B cell (primary cell): ENCODE data around the gene MT1B. TPM values are rescaled to one million over a fixed set of nuclear protein-coding genes. Genes with fewer than 3 reads are reported as not detected.

ENCODE experiments used
- ATAC-seq: fragments of 200-7000 bp; cut with Tn5 transposase; one replicate; pipeline ENCODE4 v1.10.0; 2021; ENCODE audit warnings: low read depth, mild to moderate bottlenecking, moderate number of reproducible peaks, moderate library complexity
- CTCF ChIA-PET: fragments of 350-600 bp; sonication (Branson Sonifier 250); formaldehyde crosslinking; loops from one replicate; lab custom pipeline; 2021; ENCODE audit warnings: antibody characterized with exemption, inconsistent platforms; lab: Charles Lee
- POLR2A ChIA-PET: fragments of 350-600 bp; sonication (Branson Sonifier 250); formaldehyde crosslinking; loops from one replicate; lab custom pipeline; 2021; ENCODE audit warnings: antibody characterized with exemption; lab: Charles Lee
- DNase-seq: peaks from one replicate; pipeline ENCODE4 v3.0.0; 2013
- H2AFZ ChIP-seq: 2 replicates; pipeline ENCODE4 v1.6.1; 2012; ENCODE audit warnings: mild to moderate bottlenecking, low read depth, low read length; ENCODE audit not compliant: insufficient read depth, poor library complexity, severe bottlenecking
- H3K27ac ChIP-seq, 2 donors: 1 replicate in 1 of 2; 2 replicates in 1 of 2; pipeline ENCODE4 v1.5.1; 2012 to 2013; ENCODE audit warnings: low read length in 2 of 2, mild to moderate bottlenecking in 2 of 2, moderate library complexity in 1 of 2
- H3K27me3 ChIP-seq, 4 experiments: fragments of 200-600 bp in 1 of 4; sonication (generic) in 1 of 4; replicated peaks in 1 of 4; 1 replicate in 2 of 4; 2 replicates in 2 of 4; pipeline versions ENCODE4 v1.6.1 to v1.7.0; 2013 to 2016; ENCODE audit warnings: low read length in 3 of 4, mild to moderate bottlenecking in 2 of 4, mixed read lengths in 1 of 4, moderate library complexity in 1 of 4; ENCODE audit not compliant: insufficient read depth in 4 of 4, control insufficient read depth in 3 of 4; ENCODE audit errors: control extremely low read depth in 1 of 4
- H3K36me3 ChIP-seq, 2 experiments: replicated peaks in 1 of 2; 1 replicate in 1 of 2; 2 replicates in 1 of 2; pipeline versions ENCODE4 v1.6.1 to v1.7.1; 2013; ENCODE audit warnings: low read length in 1 of 2; ENCODE audit not compliant: insufficient read depth in 2 of 2, control insufficient read depth in 1 of 2; ENCODE audit errors: control extremely low read depth in 1 of 2, extremely low read depth in 1 of 2
- H3K4me1 ChIP-seq, 2 donors: fragments of 200-600 bp in 1 of 2; sonication (generic) in 1 of 2; 1 replicate in 1 of 2; 2 replicates in 1 of 2; pipeline versions ENCODE4 v1.5.1 to v1.6.1; 2013 to 2017; ENCODE audit warnings: low read length in 2 of 2; ENCODE audit not compliant: control insufficient read depth in 2 of 2, insufficient read depth in 2 of 2
- H3K4me2 ChIP-seq: replicated peaks from 2 replicates; pipeline ENCODE3; 2012; ENCODE audit warnings: mild to moderate bottlenecking, low read depth, low read length; ENCODE audit not compliant: poor library complexity, severe bottlenecking
- H3K4me3 ChIP-seq, 5 experiments: fragments of 200-600 bp in 1 of 5; sonication (generic) in 1 of 5; 1 replicate in 3 of 5; 2 replicates in 2 of 5; pipeline versions ENCODE4 v1.5.1 to v1.7.0; 2011 to 2016; ENCODE audit warnings: low read length in 4 of 5, mild to moderate bottlenecking in 4 of 5, low read depth in 2 of 5, control low read depth in 1 of 5, moderate library complexity in 1 of 5; ENCODE audit not compliant: insufficient read depth in 1 of 5; ENCODE audit errors: control extremely low read depth in 1 of 5, extremely low read depth in 1 of 5
- H3K79me2 ChIP-seq: fragments of 200-600 bp; sonication (generic); one replicate; pipeline ENCODE4 v1.6.0; 2016; ENCODE audit warnings: low read length; ENCODE audit not compliant: control insufficient read depth, insufficient read depth
- H3K9ac ChIP-seq: fragments of 200-600 bp; sonication (generic); 2 replicates; pipeline ENCODE4 v1.6.1; 2017; ENCODE audit warnings: mild to moderate bottlenecking, low read length, moderate library complexity
- H3K9me3 ChIP-seq, 3 donors: one replicate each; pipeline versions ENCODE4 v1.6.1 to v1.7.1; 2013; ENCODE audit warnings: low read length in 2 of 3; ENCODE audit not compliant: control insufficient read depth in 2 of 3, insufficient read depth in 1 of 3; ENCODE audit errors: control extremely low read depth in 1 of 3
- H4K20me1 ChIP-seq: 2 replicates; pipeline ENCODE4 v1.6.0; 2012; ENCODE audit warnings: mild to moderate bottlenecking, low read length; ENCODE audit not compliant: insufficient read depth, control insufficient read depth, poor library complexity, severe bottlenecking
- H3K27ac Mint-ChIP-seq: one replicate; pipeline ENCODE4 v1.8.0; 2021; ENCODE audit warnings: mixed read lengths
- H3K27me3 Mint-ChIP-seq: one replicate; pipeline ENCODE4 v1.8.0; 2021; ENCODE audit warnings: mixed read lengths
- H3K4me1 Mint-ChIP-seq: one replicate; pipeline ENCODE4 v1.8.0; 2021; ENCODE audit warnings: mixed read lengths
- H3K4me3 Mint-ChIP-seq: one replicate; pipeline ENCODE4 v1.8.0; 2021; ENCODE audit warnings: mixed read lengths
- H3K9me3 Mint-ChIP-seq: one replicate; pipeline ENCODE4 v1.8.0; 2022; ENCODE audit warnings: mixed read lengths; ENCODE audit not compliant: insufficient read depth
- CTCF ChIP-seq: fragments of 200-600 bp; IDR thresholded peaks from one replicate; pipeline ENCODE4 v1.8.0; 2022; ENCODE audit warnings: antibody characterized with exemption, mild to moderate bottlenecking
- EZH2 ChIP-seq: IDR thresholded peaks from 2 replicates; pipeline ENCODE4 v1.6.1; 2012; ENCODE audit warnings: borderline replicate concordance, low read depth, mild to moderate bottlenecking, moderate library complexity, low read length; ENCODE audit not compliant: insufficient read depth, poor library complexity, severe bottlenecking
- WGBS: methylation state at CpG from one replicate; pipeline ENCODE4 v1.1.5; 2013; ENCODE audit warnings: missing lambda C conversion rate; ENCODE audit not compliant: insufficient coverage; 5-methylcytosine and 5-hydroxymethylcytosine counted together
- intact Hi-C: fragments of 100-400 bp; cut with micrococcal nuclease; formaldehyde crosslinking; loops from one replicate; pipeline ENCODE4 v1.10.0; 2022
- polyA plus RNA-seq: library from polyadenylated mRNA; depleted of rRNA; stranded (reverse); fragments of >200 nt; gene quantifications from 2 replicates; pipeline ENCODE4 v1.2.3, GENCODE V29; 2012
- total RNA-seq, 2 donors: library from RNA; stranded (reverse); fragments of 120-200 nt in 1 of 2; gene quantifications; 1 replicate in 1 of 2; 2 replicates in 1 of 2; pipeline versions ENCODE4 v1.2.3 to v1.2.4, GENCODE V29; 2013 to 2022

MT1B gene
- total and polyA plus RNA-seq, 2 donors (not counting 1 experiment from before 2014, with no cell fraction given) = not detected

GRCh38 chr16:56684256-56684925 is 32.7 kb downstream of the MT1B start:
- H3K27me3 ChIP-seq = peaks cover 0 to 9% (median 3%) of the 10 kb centered on the region in 4 experiments
- no peak overlapping the region for H3K4me2 ChIP-seq
- Mint-ChIP-seq H3K9me3 (peaks cover 2% of the 10 kb centered on the region), H3K4me1 (peaks cover 21% of the 10 kb centered on the region), H3K4me3 (peak overlapping the region; percentile 37), H3K27ac (no peak overlapping the region), H3K27me3 (peaks cover 10% of the 10 kb centered on the region)
- intact Hi-C loops = loop anchor here (10.0 kb wide), 1 partner anchor 50 kb away; the partner anchor contains the start of genes MT1A and MT1M
- WGBS = 89% methylated on average over 3 of the region's 4 CpGs
- ATAC-seq (no peak), DNase-seq (no peak)
- CTCF ChIA-PET = no interaction called here
- no peak overlapping the region for H2AFZ ChIP-seq
- peaks cover 0 to 7% (median 0%) of the 10 kb centered on the region in 3 donors for H3K9me3 ChIP-seq
- POLR2A ChIA-PET = interaction anchor here (0.6 to 1.2 kb wide), 2 partner anchors 27 to 478 kb away, joined by 4 to 5 read pairs; no protein-coding TSS in a partner anchor
- H4K20me1 ChIP-seq = no peaks in the 10 kb centered on the region
- no peak overlapping the region for H3K9ac ChIP-seq
- no peak overlapping the region for H3K4me3 ChIP-seq
- H3K4me1 ChIP-seq = peaks cover 14 to 15% of the 10 kb centered on the region in 2 donors
- no peak overlapping the region for H3K27ac ChIP-seq
- no peaks in the 10 kb centered on the region for H3K79me2 ChIP-seq
- H3K36me3 ChIP-seq = no peaks in the 10 kb centered on the region
- TF ChIP-seq EZH2 = no peak
- no peak for TF ChIP-seq CTCF
